Liver (tissue), 9 donors: ENCODE data around the gene ZFP62. TPM values are rescaled to one million over a fixed set of nuclear protein-coding genes. Genes with fewer than 3 reads are reported as not detected.

Experiments
- DNase-seq: peaks from one replicate; pipeline ENCODE4 v3.0.0-alpha.2; 2017; ENCODE audit warnings: low spot score
- H3K27ac ChIP-seq, 2 donors: one replicate each; pipeline ENCODE4 v1.7.0; 2013; ENCODE audit warnings: inconsistent platforms in 2 of 2, low read length in 2 of 2, control low read depth in 1 of 2, low read depth in 1 of 2, mild to moderate bottlenecking in 1 of 2
- H3K27me3 ChIP-seq, 4 donors: one replicate each; pipeline versions ENCODE4 v1.6.1 to v1.7.0; 2013; ENCODE audit warnings: low read length in 3 of 4, inconsistent platforms in 1 of 4, mild to moderate bottlenecking in 1 of 4, moderate library complexity in 1 of 4; ENCODE audit not compliant: control insufficient read depth in 4 of 4, insufficient read depth in 4 of 4
- H3K36me3 ChIP-seq, 4 donors: one replicate each; pipeline versions ENCODE4 v1.6.1 to v1.7.0; 2013; ENCODE audit warnings: low read length in 3 of 4, mild to moderate bottlenecking in 3 of 4, low read depth in 1 of 4, moderate library complexity in 1 of 4; ENCODE audit not compliant: control insufficient read depth in 4 of 4, insufficient read depth in 3 of 4
- H3K4me1 ChIP-seq, 4 donors: one replicate each; pipeline versions ENCODE4 v1.6.1 to v1.7.0; 2013; ENCODE audit warnings: low read length in 3 of 4, mild to moderate bottlenecking in 3 of 4, moderate library complexity in 1 of 4; ENCODE audit not compliant: control insufficient read depth in 4 of 4, insufficient read depth in 4 of 4
- H3K4me3 ChIP-seq, 3 donors: one replicate each; pipeline versions ENCODE4 v1.6.1 to v1.7.0; 2013; ENCODE audit warnings: low read length in 3 of 3, control low read depth in 1 of 3, low read depth in 1 of 3, mild to moderate bottlenecking in 1 of 3
- H3K9ac ChIP-seq, 2 donors: one replicate each; pipeline ENCODE4 v1.7.0; 2013; ENCODE audit warnings: low read length in 2 of 2, mild to moderate bottlenecking in 2 of 2, moderate library complexity in 2 of 2, control low read depth in 1 of 2, low read depth in 1 of 2
- H3K9me3 ChIP-seq, 4 donors: one replicate each; pipeline versions ENCODE4 v1.6.1 to v1.7.0; 2013; ENCODE audit warnings: low read length in 3 of 4; ENCODE audit not compliant: control insufficient read depth in 4 of 4
- EGR1 ChIP-seq, 2 donors: IDR thresholded peaks; 2 replicates each; pipeline ENCODE4 v1.6.1; 2016 to 2018; ENCODE audit warnings: antibody characterized with exemption in 2 of 2, low read depth in 2 of 2
- FOXA1 ChIP-seq: IDR thresholded peaks from 2 replicates; pipeline ENCODE4 v1.6.1; 2016; ENCODE audit warnings: antibody characterized with exemption
- FOXA2 ChIP-seq: IDR thresholded peaks from 2 replicates; pipeline ENCODE4 v1.6.1; 2016; ENCODE audit warnings: antibody characterized with exemption
- GABPA ChIP-seq, 2 donors: IDR thresholded peaks in 1 of 2; conservative IDR thresholded peaks in 1 of 2; 2 replicates each; pipeline ENCODE4 v1.6.1; 2016; ENCODE audit warnings: antibody characterized with exemption in 2 of 2, mild to moderate bottlenecking in 1 of 2, moderate library complexity in 1 of 2
- HNF4A ChIP-seq, 2 donors: conservative IDR thresholded peaks; 2 replicates each; pipeline ENCODE4 v1.6.1; 2016; ENCODE audit warnings: antibody characterized with exemption in 2 of 2, mild to moderate bottlenecking in 2 of 2
- HNF4G ChIP-seq: IDR thresholded peaks from 2 replicates; pipeline ENCODE4 v1.6.1; 2016; ENCODE audit warnings: antibody characterized with exemption
- JUND ChIP-seq, 2 donors: IDR thresholded peaks; 2 replicates each; pipeline ENCODE4 v1.6.1; 2016; ENCODE audit warnings: antibody characterized with exemption in 2 of 2
- NR2F2 ChIP-seq: IDR thresholded peaks from 2 replicates; pipeline ENCODE4 v1.6.1; 2016; ENCODE audit warnings: antibody characterized with exemption
- RAD21 ChIP-seq, 2 donors: IDR thresholded peaks; 2 replicates each; pipeline ENCODE4 v1.6.1; 2016; ENCODE audit warnings: antibody characterized with exemption in 2 of 2, mild to moderate bottlenecking in 2 of 2
- RXRA ChIP-seq, 2 donors: IDR thresholded peaks; 2 replicates each; pipeline ENCODE4 v1.6.1; 2017 to 2018; ENCODE audit warnings: antibody characterized with exemption in 2 of 2, mild to moderate bottlenecking in 1 of 2
- SP1 ChIP-seq: IDR thresholded peaks from 2 replicates; pipeline ENCODE4 v1.6.1; 2018; ENCODE audit warnings: antibody characterized with exemption, mild to moderate bottlenecking
- TAF1 ChIP-seq: conservative IDR thresholded peaks from 2 replicates; pipeline ENCODE4 v1.6.1; 2016; ENCODE audit warnings: antibody characterized with exemption, mild to moderate bottlenecking
- YY1 ChIP-seq: IDR thresholded peaks from 2 replicates; pipeline ENCODE4 v1.6.1; 2016; ENCODE audit warnings: antibody characterized with exemption, mild to moderate bottlenecking
- WGBS: extraction: QIAGEN DNeasy Blood & Tissue Kit; methylation state at CpG from one replicate; pipeline ENCODE4 v1.1.7; 2013; 5-methylcytosine and 5-hydroxymethylcytosine counted together
- polyA plus RNA-seq, 2 donors: library from polyadenylated mRNA; stranded (reverse) in 1 of 2; unstranded in 1 of 2; fragments of 200-250 nt in 1 of 2; fragments of >200 nt in 1 of 2; fragmentation: Nextera tagmentation in 1 of 2; extraction: Ambion mirVana in 1 of 2; gene quantifications; one replicate each; pipeline versions ENCODE4 v1.2.1 to v1.2.3, GENCODE V29; 2013 to 2015
- total RNA-seq, 2 donors: library from RNA; depleted of rRNA; stranded (reverse); fragments of >200 nt; gene quantifications; one replicate each; pipeline ENCODE4 v1.2.3, GENCODE V29; 2014
- TF ChIP-seq, protein P1 (sequence below): fragments of 150-350 bp; IDR thresholded peaks from 2 replicates; pipeline ENCODE4 v1.5.1; 2017; ENCODE audit warnings: improper control_type of control experiment, low read depth, low read length; ENCODE audit not compliant: missing input control
- TF ChIP-seq, protein P2 (sequence below): IDR thresholded peaks from 2 replicates; pipeline ENCODE4 v1.6.1; 2016; ENCODE audit warnings: antibody characterized with exemption
- TF ChIP-seq, protein P3 (sequence below): IDR thresholded peaks from 2 replicates; pipeline ENCODE4 v1.6.1; 2016; ENCODE audit warnings: antibody characterized with exemption, mild to moderate bottlenecking
- TF ChIP-seq, protein P4 (sequence below): IDR thresholded peaks from 2 replicates; pipeline ENCODE4 v1.6.1; 2016; ENCODE audit warnings: antibody characterized with exemption
- TF ChIP-seq, protein P5 (sequence below): IDR thresholded peaks from 2 replicates; pipeline ENCODE4 v1.6.1; 2016; ENCODE audit warnings: antibody characterized with exemption
- donor health status: healthy.
- donor health status: healthy.
- donor health status: healthy.
- donor health status: healthy.
- donor health status: healthy.

ZFP62 gene
- total and polyA plus RNA-seq, 4 donors: 3.4 to 8.8 (median 5.7) TPM

DNA sequence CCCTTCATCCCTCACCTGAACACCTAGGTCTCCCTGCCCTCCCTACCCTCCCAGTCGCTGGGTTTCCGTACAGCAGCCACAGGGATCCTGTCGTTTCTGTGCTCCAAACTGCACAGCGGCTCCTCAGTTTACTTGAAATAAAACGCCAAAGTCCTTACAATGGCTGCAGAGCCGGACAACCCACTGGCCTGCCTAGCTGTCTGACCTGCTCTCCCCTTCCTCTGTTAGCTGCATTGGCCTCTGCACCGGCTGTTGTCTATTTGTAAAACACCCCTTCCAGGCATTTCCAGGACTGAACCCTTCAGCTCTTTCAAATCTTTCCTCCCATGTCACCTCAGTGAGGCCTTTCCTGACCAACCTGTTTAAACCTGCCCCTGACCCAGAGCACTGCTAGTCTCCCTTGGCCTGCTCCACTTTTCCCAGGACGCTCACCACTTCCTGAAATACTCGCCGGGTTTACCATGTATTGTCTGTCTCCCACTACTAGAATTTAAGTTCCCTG, 49.4 kb downstream of the ZFP62 start:
- Histone ChIP-seq H3K9ac (peak overlapping the region; percentile 36 to 82), H3K4me1 (peaks cover 7 to 39% (median 31%) of the 10 kb centered on the region in 4 donors), H3K27ac (peak overlapping the region; percentile 93 to 94), H3K27me3 (no peaks in the 10 kb centered on the region), H3K4me3 (peak overlapping the region; percentile 55 to 74 (median 57)), H3K36me3 (no peaks in the 10 kb centered on the region), H3K9me3 (no peaks in the 10 kb centered on the region)
- WGBS: 79% methylated on average over 10 of the region's 10 CpGs
- TF ChIP-seq TAF1 (no peak), SP1 (no peak), RXRA (IDR thresholded peaks at IDR 0.05) (no peak), GABPA (IDR thresholded peaks at IDR 0.05 in 1 of 2, conservative IDR thresholded peaks at IDR 0.05 in 1 of 2) (no peak), NR2F2 (no peak), FOXA1 (no peak), EGR1 (IDR thresholded peaks at IDR 0.05; ENCODE audit: low read depth in 2 of 2) (no peak), YY1 (no peak), HNF4G (no peak), FOXA2 (no peak), JUND (IDR thresholded peaks at IDR 0.05) (no peak), RAD21 (IDR thresholded peaks at IDR 0.05) (no peak), HNF4A (conservative IDR thresholded peaks at IDR 0.05) (no peak)
- TF ChIP-seq, protein P1, sequence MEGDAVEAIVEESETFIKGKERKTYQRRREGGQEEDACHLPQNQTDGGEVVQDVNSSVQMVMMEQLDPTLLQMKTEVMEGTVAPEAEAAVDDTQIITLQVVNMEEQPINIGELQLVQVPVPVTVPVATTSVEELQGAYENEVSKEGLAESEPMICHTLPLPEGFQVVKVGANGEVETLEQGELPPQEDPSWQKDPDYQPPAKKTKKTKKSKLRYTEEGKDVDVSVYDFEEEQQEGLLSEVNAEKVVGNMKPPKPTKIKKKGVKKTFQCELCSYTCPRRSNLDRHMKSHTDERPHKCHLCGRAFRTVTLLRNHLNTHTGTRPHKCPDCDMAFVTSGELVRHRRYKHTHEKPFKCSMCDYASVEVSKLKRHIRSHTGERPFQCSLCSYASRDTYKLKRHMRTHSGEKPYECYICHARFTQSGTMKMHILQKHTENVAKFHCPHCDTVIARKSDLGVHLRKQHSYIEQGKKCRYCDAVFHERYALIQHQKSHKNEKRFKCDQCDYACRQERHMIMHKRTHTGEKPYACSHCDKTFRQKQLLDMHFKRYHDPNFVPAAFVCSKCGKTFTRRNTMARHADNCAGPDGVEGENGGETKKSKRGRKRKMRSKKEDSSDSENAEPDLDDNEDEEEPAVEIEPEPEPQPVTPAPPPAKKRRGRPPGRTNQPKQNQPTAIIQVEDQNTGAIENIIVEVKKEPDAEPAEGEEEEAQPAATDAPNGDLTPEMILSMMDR: no peak
- TF ChIP-seq, protein P2, sequence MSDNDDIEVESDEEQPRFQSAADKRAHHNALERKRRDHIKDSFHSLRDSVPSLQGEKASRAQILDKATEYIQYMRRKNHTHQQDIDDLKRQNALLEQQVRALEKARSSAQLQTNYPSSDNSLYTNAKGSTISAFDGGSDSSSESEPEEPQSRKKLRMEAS: no peak
- TF ChIP-seq, protein P3, sequence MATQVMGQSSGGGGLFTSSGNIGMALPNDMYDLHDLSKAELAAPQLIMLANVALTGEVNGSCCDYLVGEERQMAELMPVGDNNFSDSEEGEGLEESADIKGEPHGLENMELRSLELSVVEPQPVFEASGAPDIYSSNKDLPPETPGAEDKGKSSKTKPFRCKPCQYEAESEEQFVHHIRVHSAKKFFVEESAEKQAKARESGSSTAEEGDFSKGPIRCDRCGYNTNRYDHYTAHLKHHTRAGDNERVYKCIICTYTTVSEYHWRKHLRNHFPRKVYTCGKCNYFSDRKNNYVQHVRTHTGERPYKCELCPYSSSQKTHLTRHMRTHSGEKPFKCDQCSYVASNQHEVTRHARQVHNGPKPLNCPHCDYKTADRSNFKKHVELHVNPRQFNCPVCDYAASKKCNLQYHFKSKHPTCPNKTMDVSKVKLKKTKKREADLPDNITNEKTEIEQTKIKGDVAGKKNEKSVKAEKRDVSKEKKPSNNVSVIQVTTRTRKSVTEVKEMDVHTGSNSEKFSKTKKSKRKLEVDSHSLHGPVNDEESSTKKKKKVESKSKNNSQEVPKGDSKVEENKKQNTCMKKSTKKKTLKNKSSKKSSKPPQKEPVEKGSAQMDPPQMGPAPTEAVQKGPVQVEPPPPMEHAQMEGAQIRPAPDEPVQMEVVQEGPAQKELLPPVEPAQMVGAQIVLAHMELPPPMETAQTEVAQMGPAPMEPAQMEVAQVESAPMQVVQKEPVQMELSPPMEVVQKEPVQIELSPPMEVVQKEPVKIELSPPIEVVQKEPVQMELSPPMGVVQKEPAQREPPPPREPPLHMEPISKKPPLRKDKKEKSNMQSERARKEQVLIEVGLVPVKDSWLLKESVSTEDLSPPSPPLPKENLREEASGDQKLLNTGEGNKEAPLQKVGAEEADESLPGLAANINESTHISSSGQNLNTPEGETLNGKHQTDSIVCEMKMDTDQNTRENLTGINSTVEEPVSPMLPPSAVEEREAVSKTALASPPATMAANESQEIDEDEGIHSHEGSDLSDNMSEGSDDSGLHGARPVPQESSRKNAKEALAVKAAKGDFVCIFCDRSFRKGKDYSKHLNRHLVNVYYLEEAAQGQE: no peak
- TF ChIP-seq, protein P4, sequence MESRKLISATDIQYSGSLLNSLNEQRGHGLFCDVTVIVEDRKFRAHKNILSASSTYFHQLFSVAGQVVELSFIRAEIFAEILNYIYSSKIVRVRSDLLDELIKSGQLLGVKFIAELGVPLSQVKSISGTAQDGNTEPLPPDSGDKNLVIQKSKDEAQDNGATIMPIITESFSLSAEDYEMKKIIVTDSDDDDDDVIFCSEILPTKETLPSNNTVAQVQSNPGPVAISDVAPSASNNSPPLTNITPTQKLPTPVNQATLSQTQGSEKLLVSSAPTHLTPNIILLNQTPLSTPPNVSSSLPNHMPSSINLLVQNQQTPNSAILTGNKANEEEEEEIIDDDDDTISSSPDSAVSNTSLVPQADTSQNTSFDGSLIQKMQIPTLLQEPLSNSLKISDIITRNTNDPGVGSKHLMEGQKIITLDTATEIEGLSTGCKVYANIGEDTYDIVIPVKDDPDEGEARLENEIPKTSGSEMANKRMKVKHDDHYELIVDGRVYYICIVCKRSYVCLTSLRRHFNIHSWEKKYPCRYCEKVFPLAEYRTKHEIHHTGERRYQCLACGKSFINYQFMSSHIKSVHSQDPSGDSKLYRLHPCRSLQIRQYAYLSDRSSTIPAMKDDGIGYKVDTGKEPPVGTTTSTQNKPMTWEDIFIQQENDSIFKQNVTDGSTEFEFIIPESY: no peak
- TF ChIP-seq, protein P5, sequence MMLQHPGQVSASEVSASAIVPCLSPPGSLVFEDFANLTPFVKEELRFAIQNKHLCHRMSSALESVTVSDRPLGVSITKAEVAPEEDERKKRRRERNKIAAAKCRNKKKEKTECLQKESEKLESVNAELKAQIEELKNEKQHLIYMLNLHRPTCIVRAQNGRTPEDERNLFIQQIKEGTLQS: no peak
- DNase-seq: no peak
